ENCODE measurements around the gene CYTL1.

GRCh38 chr4:5032813-5033212 lies 13.6 kb upstream of the CYTL1 start:
- no peak for TF ChIP-seq CTCF (IDR thresholded peaks at IDR 0.05)
- no peak for TF ChIP-seq POLR2A (IDR thresholded peaks at IDR 0.05)

All from body of pancreas (tissue), 4 donors.